ENCODE results near the gene SEC31A.

DNA sequence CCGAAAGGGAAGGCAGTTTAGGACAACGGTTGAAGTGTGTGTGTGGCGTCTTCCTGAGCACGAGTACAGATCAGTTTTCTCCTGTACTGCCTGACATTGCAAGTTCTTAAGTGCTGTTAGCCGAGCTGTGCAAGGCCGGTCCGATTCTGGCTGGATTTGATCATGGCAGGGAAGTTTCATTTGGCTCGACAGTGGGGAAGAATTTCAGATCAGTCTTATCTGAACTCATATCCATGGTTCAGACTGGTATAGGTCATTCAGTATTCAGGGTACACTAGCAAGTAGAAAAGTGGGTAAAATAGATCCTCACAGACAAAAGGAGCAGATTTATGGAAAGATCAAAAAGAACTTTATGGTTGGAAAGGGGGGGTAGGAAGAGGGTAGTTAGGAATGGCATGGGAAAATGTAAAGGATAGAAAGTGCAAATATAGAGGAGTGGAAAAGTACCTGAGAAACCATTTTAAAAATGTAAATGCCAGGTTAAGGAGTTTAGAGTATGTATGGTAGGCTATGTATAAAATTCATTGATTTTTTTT lies 10.3 kb upstream of the SEC31A start:
- TF ChIP-seq, protein P1, sequence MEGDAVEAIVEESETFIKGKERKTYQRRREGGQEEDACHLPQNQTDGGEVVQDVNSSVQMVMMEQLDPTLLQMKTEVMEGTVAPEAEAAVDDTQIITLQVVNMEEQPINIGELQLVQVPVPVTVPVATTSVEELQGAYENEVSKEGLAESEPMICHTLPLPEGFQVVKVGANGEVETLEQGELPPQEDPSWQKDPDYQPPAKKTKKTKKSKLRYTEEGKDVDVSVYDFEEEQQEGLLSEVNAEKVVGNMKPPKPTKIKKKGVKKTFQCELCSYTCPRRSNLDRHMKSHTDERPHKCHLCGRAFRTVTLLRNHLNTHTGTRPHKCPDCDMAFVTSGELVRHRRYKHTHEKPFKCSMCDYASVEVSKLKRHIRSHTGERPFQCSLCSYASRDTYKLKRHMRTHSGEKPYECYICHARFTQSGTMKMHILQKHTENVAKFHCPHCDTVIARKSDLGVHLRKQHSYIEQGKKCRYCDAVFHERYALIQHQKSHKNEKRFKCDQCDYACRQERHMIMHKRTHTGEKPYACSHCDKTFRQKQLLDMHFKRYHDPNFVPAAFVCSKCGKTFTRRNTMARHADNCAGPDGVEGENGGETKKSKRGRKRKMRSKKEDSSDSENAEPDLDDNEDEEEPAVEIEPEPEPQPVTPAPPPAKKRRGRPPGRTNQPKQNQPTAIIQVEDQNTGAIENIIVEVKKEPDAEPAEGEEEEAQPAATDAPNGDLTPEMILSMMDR (IDR thresholded peaks at IDR 0.05), result no peak
- TF ChIP-seq POLR2A (IDR thresholded peaks at IDR 0.05) (no peak), POLR2AphosphoS5 (IDR thresholded peaks at IDR 0.05) (no peak), EP300 (IDR thresholded peaks at IDR 0.05) (no peak)

All from sigmoid colon (tissue), 4 donors.